Stimulated activated CD8-positive, alpha-beta memory T cell treated with anti-CD3 and anti-CD28 coated beads, Interleukin-15, amount 100 ng/mL, for 24 hours (primary cell): ENCODE data around the gene SETX.
"Not testable (repeated sequence)": the region's sequence is repeated elsewhere in the genome, so short reads cannot be mapped to it uniquely, and the experiment has no call there.

Source experiments
- DNase-seq: peaks from one replicate; pipeline ENCODE4 v3.0.0-alpha.2; 2020; ENCODE audit warnings: low read depth

Gene SETX

DNA sequence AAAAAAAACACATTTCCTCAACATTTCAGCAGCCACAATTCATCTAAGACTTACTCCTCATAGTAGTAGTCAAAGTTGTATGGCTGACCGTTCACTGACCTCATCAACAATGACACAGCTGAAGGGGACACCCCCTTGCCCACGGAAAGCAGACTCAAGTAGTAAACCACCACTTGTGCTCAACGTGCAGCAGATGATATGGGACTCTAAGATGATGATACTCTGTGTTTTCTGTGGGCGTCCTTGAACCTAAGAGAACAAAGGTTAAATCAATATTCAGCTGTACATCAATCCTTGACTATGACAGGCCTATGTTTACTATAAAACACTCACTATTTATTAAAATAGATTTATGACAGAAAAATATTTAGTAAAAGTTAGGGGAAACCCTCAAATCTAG is 71.6 kb downstream of the SETX start:
- DNase-seq = no peak

DNA sequence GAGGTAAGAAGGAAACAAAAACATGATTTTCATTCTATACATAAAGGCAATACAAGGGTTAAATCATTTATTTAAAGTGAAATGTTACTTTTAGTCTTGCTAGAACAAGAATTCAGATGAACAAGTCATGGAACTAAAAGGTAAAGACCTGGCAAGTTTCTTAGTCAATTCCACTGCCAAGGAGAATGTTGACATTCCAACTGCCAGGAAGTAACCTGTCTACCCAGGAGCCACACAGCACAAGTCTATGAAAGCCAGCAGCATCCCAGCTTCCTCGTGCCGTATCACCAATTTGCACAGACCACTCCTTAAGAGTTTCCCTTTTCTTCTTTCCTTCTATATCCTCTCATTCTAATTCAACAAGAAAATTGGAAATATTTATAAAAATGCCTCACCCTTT is 79.9 kb downstream of the SETX start:
- DNase-seq = no peak

DNA sequence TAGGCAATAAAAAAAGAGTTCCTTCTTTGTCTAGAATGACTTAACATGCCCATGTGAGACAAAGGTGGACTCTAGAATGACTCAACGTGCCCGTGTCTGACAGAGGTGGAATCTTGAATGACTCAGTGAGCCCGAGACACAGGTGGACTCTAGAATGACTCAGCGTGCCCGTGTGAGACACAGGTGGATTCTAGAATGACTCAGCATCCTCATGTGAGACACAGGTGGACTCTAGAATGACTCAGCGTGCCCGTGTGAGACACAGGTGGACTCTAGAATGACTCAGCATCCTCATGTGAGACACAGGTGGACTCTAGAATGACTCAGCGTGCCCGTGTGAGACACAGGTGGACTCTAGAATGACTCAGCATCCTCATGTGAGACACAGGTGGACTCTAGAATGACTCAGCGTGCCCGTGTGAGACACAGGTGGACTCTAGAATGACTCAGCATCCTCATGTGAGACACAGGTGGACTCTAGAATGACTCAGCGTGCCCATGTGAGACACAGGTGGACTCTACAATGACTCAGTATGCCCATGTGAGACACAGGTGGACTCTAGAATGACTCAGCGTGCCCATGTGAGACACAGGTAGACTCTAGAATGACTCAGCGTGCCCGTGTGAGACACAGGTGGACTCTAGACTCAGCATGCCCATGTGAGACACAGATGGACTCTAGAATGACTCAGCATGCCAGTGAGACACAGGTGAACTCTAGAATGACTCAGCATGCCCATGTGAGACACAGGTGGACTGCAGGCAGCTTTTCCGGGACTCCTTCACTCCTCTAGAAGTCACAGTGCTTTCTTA is 84.9 kb downstream of the SETX start:
- not testable (repeated sequence) for DNase-seq

GRCh38 chr9:132268725-132269352 is 85.9 kb downstream of the SETX start:
- peak; percentile 31 for DNase-seq

- no peak for DNase-seq
Measured at GRCh38 chr9:132267660-132268059, 87.1 kb downstream of the SETX start.

GRCh38 chr9:132266017-132266416 is 88.8 kb downstream of the SETX start:
- no peak for DNase-seq

DNA sequence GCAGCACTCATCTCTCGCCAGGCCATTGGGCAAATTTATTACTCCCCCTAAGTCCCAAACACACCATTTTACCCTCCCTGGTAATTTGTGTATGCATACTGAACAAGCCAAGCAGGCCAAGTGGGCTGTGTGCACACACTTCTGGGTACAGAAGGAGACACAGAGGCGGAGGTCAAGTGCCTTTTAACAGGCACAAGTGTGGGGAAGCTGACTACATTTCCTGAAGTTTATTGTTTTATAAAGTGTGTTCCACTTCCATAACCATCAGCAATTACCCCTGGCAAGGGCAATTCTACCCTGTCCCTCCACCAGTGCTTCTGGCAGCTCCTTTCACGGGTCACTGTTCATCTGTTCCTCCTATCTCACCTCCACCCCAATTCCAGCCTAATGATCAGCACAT is 93.9 kb downstream of the SETX start:
- DNase-seq = no peak

- no peak for DNase-seq
Measured at GRCh38 chr9:132250324-132251262, 104.2 kb downstream of the SETX start.

GRCh38 chr9:132249690-132250089 is 105.1 kb downstream of the SETX start:
- DNase-seq = no peak

GRCh38 chr9:132249123-132249522 is 105.7 kb downstream of the SETX start:
- DNase-seq = no peak

DNA sequence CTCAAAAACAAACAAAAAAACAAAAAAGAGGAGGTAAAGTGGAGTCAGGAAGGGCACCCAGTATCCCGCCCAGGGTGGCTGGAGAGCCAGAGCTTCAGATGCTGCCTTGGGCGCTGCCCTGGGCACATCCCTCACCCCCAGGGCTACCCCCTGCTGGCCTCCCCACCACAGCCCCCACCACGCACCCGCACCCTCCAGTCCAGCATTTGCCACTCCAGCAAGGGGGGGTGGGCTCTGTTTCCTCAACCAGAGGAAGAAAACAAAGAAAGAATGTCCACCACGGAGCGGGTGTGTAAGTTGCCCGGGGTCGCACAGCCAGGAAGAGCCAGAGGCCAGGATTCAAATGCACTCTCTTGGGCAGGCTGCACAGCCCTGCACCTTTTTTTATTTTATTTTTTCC is 106.8 kb downstream of the SETX start:
- no peak for DNase-seq

GRCh38 chr9:132245465-132245864 is 109.3 kb downstream of the SETX start:
- no peak for DNase-seq

DNA sequence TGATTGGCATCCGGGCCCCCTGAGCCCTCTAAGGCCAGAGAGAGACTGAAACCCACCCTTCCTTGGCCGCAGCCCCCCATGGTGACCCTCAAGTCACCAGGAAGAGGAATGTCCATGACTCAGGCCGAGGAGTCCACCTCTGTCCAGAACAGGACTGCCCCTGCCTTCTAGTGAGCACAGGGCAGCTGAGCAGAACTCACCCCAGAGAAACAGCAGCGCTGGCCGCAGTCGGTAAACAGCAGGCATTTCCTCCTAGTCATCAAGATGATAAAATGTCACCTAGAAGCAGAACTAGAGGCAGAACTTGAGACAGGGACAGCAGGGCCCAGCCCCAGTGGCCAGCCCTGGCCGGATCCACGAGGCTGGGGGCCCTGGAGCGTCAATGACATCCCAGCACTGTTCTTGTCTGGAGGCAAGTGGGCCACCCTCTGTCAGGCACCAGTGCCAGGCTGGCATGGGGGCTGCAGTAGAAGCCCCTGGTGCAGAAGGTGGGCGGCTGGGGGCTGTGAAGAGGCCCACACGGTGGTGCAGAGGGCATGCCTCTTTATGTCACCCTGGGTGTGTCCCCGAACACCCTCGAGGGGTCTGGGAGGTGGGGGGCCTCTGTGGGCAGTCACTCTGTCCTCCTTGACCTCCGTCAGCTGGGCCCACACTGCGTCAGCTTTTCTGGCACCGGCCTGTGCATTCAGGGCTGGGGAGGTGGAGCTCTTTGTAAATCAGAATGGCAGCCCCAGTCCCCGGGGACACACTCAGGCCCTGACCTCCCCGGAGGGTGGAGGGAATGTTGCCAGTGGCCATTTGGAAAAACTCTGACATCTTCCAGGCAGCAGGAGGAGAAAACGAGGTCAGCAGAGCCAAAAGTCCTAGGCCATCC is 110.0 kb downstream of the SETX start:
- no peak for DNase-seq

DNA sequence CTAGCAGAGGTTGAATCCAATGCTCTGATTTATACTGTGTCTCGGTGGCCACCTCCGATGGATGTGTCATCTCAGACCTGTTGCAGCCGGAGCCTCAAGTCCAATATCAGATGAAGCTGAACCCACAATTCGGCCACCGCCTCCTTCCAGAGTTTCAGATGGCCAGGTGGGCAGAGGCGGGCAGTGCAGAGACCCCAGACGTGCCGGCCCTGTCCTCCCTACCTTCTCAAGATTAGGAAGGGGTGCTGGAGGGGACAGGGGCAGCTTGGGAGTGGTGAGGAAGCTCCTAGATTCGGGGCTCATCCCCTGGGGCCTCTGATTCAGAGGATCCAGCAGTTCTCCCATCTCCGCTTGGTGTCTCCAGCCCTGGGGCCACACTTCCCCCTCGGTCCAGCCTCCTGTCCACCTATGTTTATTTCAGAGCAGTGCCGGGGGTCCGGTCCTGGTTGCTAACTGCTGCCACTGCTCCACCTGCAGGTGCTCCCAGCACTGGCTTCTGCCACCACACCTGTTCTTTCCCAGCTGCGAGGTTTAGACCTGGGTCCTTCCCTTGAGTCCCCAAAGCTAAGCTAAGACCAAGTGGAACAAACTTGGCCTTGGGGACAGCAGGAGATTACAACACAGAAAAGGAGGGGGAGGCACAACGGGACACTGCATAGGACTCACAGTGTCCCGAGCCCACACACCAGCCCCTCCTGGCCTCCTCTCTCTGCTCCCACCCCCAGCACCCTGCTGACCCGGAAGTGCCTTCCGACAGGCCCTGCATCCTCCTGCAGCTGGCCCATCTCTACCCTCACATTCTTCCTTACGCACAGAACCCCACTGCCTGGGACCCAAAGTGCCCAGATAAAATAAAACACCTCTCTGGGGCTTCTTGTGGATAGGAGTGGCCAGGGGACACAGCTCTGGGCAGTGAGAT is 111.4 kb downstream of the SETX start:
- DNase-seq = no peak

DNA sequence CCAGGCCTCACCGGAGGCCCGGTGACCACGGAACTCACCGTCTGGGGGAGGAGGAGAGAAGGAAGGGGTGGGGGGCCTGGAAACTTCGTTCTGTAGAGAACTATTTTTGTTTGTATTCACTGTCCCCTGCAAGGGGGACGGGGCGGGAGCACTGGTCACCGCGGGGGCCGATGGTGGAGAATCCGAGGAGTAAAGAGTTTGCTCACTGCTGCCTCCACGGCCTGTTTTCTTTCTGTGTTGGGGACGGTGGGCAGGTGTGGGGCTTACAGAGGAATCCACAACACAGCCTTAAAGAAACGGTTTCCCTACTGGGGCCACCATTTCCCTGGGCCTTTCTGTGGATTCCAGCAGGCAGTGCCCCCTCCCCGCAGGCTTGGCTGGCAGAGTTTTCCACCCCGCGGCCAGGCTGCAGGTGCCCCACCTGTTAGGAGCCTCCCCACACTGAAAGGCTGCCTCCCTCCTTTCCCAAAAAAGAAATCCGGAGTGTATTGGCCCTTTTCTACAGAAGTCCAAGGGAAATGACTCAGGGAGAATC is 112.1 kb downstream of the SETX start:
- DNase-seq = no peak

GRCh38 chr9:132241840-132242620 is 112.8 kb downstream of the SETX start:
- DNase-seq = no peak

GRCh38 chr9:132241483-132241839 is 113.3 kb downstream of the SETX start:
- no peak for DNase-seq

DNA sequence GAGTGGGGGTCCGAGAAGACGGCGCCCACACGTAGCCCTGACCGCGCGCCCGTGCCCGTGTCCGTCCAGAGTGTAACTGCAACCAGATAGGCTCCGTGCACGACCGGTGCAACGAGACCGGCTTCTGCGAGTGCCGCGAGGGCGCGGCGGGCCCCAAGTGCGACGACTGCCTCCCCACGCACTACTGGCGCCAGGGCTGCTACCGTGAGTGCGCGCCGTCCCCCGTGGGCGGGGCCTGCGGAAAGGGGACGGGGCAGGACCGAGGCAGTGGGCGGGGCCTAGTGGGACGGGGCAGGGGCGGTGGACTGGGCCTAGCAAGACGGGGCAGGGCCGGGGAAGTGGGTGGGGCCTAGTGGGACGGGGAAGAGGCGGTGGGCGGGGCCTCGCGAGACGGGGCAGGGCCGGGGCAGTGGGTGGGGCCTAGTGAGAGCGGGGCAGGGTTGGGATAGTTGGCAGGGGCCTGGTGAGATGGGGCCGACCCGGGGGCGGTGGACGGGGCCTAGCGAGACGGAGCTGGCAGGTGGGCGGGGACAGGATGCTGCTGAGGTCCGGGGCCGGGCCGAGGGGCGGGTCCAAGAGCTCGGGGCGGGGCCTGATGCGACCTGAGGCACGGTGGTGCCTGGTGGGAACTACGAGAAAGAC is 113.8 kb downstream of the SETX start:
- peak; percentile 90 for DNase-seq
